ENCODE data around the gene DCST1. TPM values are rescaled to one million over a fixed set of nuclear protein-coding genes. Genes with fewer than 3 reads are reported as not detected.
A peak's percentile ranks its signal among the peaks of the same experiment; 100 is the strongest.

Gene DCST1
- total RNA-seq, 1 donor from 2014 or later = not detected

GRCh38 chr1:155052439-155053395 lies 19.1 kb downstream of the DCST1 start:
- TF ChIP-seq CTCF (IDR thresholded peaks at IDR 0.05; ENCODE audit: unreplicated experiment) = no peak
- Mint-ChIP-seq H3K4me1 (ENCODE audit: unreplicated experiment) (peaks cover 39% of the 10 kb centered on the region), H3K4me3 (ENCODE audit: unreplicated experiment) (peak overlapping the region; percentile 97), H3K9me3 (ENCODE audit: unreplicated experiment) (no peaks in the 10 kb centered on the region), H3K27ac (ENCODE audit: unreplicated experiment) (peak overlapping the region; percentile 75), H3K36me3 (ENCODE audit: low read depth, unreplicated experiment) (peaks cover 23% of the 10 kb centered on the region), H3K27me3 (ENCODE audit: unreplicated experiment) (peaks cover 15% of the 10 kb centered on the region)
- no peak for DNase-seq (ENCODE audit: low spot score)

GRCh38 chr1:155053531-155054105 lies 20.0 kb downstream of the DCST1 start:
- no peak for TF ChIP-seq CTCF (IDR thresholded peaks at IDR 0.05; ENCODE audit: unreplicated experiment)
- Mint-ChIP-seq H3K27ac (ENCODE audit: unreplicated experiment) (peak overlapping the region; percentile 75), H3K4me1 (ENCODE audit: unreplicated experiment) (peaks cover 33% of the 10 kb centered on the region), H3K4me3 (ENCODE audit: unreplicated experiment) (peak overlapping the region; percentile 97), H3K36me3 (ENCODE audit: low read depth, unreplicated experiment) (peaks cover 28% of the 10 kb centered on the region), H3K27me3 (ENCODE audit: unreplicated experiment) (peaks cover 14% of the 10 kb centered on the region), H3K9me3 (ENCODE audit: unreplicated experiment) (no peaks in the 10 kb centered on the region)
- no peak for DNase-seq (ENCODE audit: low spot score)

- no peak for TF ChIP-seq CTCF (IDR thresholded peaks at IDR 0.05; ENCODE audit: unreplicated experiment)
- no peak overlapping the region for H3K4me3 Mint-ChIP-seq (ENCODE audit: unreplicated experiment)
- peaks cover 18% of the 10 kb centered on the region for H3K4me1 Mint-ChIP-seq (ENCODE audit: unreplicated experiment)
- H3K36me3 Mint-ChIP-seq (ENCODE audit: low read depth, unreplicated experiment) = peaks cover 30% of the 10 kb centered on the region
- H3K9me3 Mint-ChIP-seq (ENCODE audit: unreplicated experiment) = no peaks in the 10 kb centered on the region
- peaks cover 14% of the 10 kb centered on the region for H3K27me3 Mint-ChIP-seq (ENCODE audit: unreplicated experiment)
- DNase-seq (ENCODE audit: low spot score) = no peak
- no peak overlapping the region for H3K27ac Mint-ChIP-seq (ENCODE audit: unreplicated experiment)
These were observed 23.5 kb downstream of the DCST1 start for GRCh38 chr1:155057104-155057503.

- DNase-seq (ENCODE audit: low spot score) = no peak
- Mint-ChIP-seq H3K4me3 (ENCODE audit: unreplicated experiment) (no peak overlapping the region), H3K27ac (ENCODE audit: unreplicated experiment) (peak overlapping the region; percentile 36), H3K4me1 (ENCODE audit: unreplicated experiment) (peaks cover 13% of the 10 kb centered on the region), H3K9me3 (ENCODE audit: unreplicated experiment) (no peaks in the 10 kb centered on the region), H3K27me3 (ENCODE audit: unreplicated experiment) (peaks cover 12% of the 10 kb centered on the region), H3K36me3 (ENCODE audit: low read depth, unreplicated experiment) (peaks cover 30% of the 10 kb centered on the region)
- peak; percentile 12 for TF ChIP-seq CTCF (IDR thresholded peaks at IDR 0.05; ENCODE audit: unreplicated experiment)
These were observed 24.2 kb downstream of the DCST1 start for GRCh38 chr1:155057788-155058211.

- peaks cover 14% of the 10 kb centered on the region for H3K4me1 Mint-ChIP-seq (ENCODE audit: unreplicated experiment)
- no peaks in the 10 kb centered on the region for H3K9me3 Mint-ChIP-seq (ENCODE audit: unreplicated experiment)
- no peak for TF ChIP-seq CTCF (IDR thresholded peaks at IDR 0.05; ENCODE audit: unreplicated experiment)
- peaks cover 29% of the 10 kb centered on the region for H3K36me3 Mint-ChIP-seq (ENCODE audit: low read depth, unreplicated experiment)
- peak overlapping the region; percentile 62 for H3K4me3 Mint-ChIP-seq (ENCODE audit: unreplicated experiment)
- DNase-seq (ENCODE audit: low spot score) = no peak
- peaks cover 18% of the 10 kb centered on the region for H3K27me3 Mint-ChIP-seq (ENCODE audit: unreplicated experiment)
- H3K27ac Mint-ChIP-seq (ENCODE audit: unreplicated experiment) = no peak overlapping the region
These were observed 27.1 kb downstream of the DCST1 start for GRCh38 chr1:155060736-155061135.
